HG02798 (cell line): ENCODE measurements around the gene EIF5.
A peak's percentile ranks its signal among the peaks of the same experiment; 100 is the strongest.

Source experiments
- ATAC-seq: cut with Tn5 transposase; IDR thresholded peaks from one replicate; pipeline ENCODE4 v1.9.1; 2021; ENCODE audit warnings: mild to moderate bottlenecking; ENCODE audit not compliant: unreplicated experiment, poor library complexity

Gene EIF5

GRCh38 chr14:103308717-103309616 is 25.1 kb upstream of the EIF5 start:
- ATAC-seq = no peak

- ATAC-seq = no peak
Measured at GRCh38 chr14:103310576-103311095, 23.4 kb upstream of the EIF5 start.

- no peak for ATAC-seq
Measured at GRCh38 chr14:103311171-103311997, 22.7 kb upstream of the EIF5 start.

GRCh38 chr14:103312006-103312635 is 21.9 kb upstream of the EIF5 start:
- ATAC-seq = no peak

- ATAC-seq = no peak
Measured at GRCh38 chr14:103313704-103314103, 20.3 kb upstream of the EIF5 start.

- no peak for ATAC-seq
Measured at GRCh38 chr14:103314496-103315277, 19.4 kb upstream of the EIF5 start.

- no peak for ATAC-seq
Measured at GRCh38 chr14:103315351-103315911, 18.6 kb upstream of the EIF5 start.

- ATAC-seq = no peak
Measured at GRCh38 chr14:103315941-103316340, 18.1 kb upstream of the EIF5 start.

GRCh38 chr14:103316721-103317121 is 17.3 kb upstream of the EIF5 start:
- ATAC-seq = no peak

- no peak for ATAC-seq
Measured at GRCh38 chr14:103317251-103317650, 16.8 kb upstream of the EIF5 start.

- ATAC-seq = no peak
Measured at GRCh38 chr14:103317976-103318580, 16.0 kb upstream of the EIF5 start.

- peak; percentile 66 for ATAC-seq
Measured at GRCh38 chr14:103318750-103319419, 15.2 kb upstream of the EIF5 start.

- peak; percentile 80 for ATAC-seq
Measured at GRCh38 chr14:103319422-103319821, 14.6 kb upstream of the EIF5 start.

- ATAC-seq = no peak
Measured at GRCh38 chr14:103326078-103326477, 8.0 kb upstream of the EIF5 start.

GRCh38 chr14:103328941-103329340 is 5.1 kb upstream of the EIF5 start:
- no peak for ATAC-seq

- ATAC-seq = no peak
Measured at GRCh38 chr14:103329401-103330347, 4.4 kb upstream of the EIF5 start.

GRCh38 chr14:103330536-103330935 is 3.5 kb upstream of the EIF5 start:
- no peak for ATAC-seq
